H1 (cell line): ENCODE results near the gene GATB. TPM values are rescaled to one million over a fixed set of nuclear protein-coding genes. Genes with fewer than 3 reads are reported as not detected.

Source experiments
- CTCF ChIA-PET: fragments of 300-600 bp; sonication (Branson Sonifier 250); formaldehyde crosslinking; loops from one replicate; lab custom pipeline; 2021; ENCODE audit not compliant: partially characterized antibody; lab: Charles Lee
- POLR2A ChIA-PET: fragments of 300-600 bp; sonication (Branson Sonifier 250); formaldehyde crosslinking; loops from one replicate; lab custom pipeline; 2021; ENCODE audit warnings: inconsistent platforms; ENCODE audit not compliant: partially characterized antibody; lab: Charles Lee
- DNase-seq, 2 experiments: peaks; one replicate each; pipeline versions ENCODE4 v3.0.0 to v3.0.0-alpha.2; 2010 to 2022; ENCODE audit warnings: low spot score in 2 of 2, low read depth in 1 of 2, mixed read lengths in 1 of 2
- FAIRE-seq: peaks from 2 replicates; lab custom pipeline; 2011; peaks lifted over from hg19 to GRCh38; lab: Jason Lieb, UNC
- H2AFZ ChIP-seq: 2 replicates; pipeline ENCODE4 v1.8.1; 2012; ENCODE audit warnings: low read length, inconsistent platforms
- H2AK5ac ChIP-seq: 2 replicates; pipeline ENCODE4 v1.6.1; 2013; ENCODE audit warnings: low read depth, low read length
- H2BK120ac ChIP-seq: replicated peaks from 2 replicates; pipeline ENCODE3; 2013; ENCODE audit warnings: low read depth, low read length, inconsistent platforms
- H2BK12ac ChIP-seq: 2 replicates; pipeline ENCODE4 v1.6.1; 2013; ENCODE audit warnings: low read depth, low read length
- H2BK15ac ChIP-seq: 2 replicates; pipeline ENCODE4 v1.6.1; 2013; ENCODE audit warnings: low read length
- H2BK20ac ChIP-seq: 2 replicates; pipeline ENCODE4 v1.6.1; 2013; ENCODE audit warnings: low read length
- H2BK5ac ChIP-seq: 2 replicates; pipeline ENCODE4 v1.6.1; 2013; ENCODE audit warnings: low read depth, low read length
- H3K14ac ChIP-seq: 2 replicates; pipeline ENCODE4 v1.6.1; 2013; ENCODE audit warnings: inconsistent platforms; ENCODE audit not compliant: insufficient read length
- H3K18ac ChIP-seq: 2 replicates; pipeline ENCODE4 v1.6.1; 2013; ENCODE audit warnings: low read length; ENCODE audit errors: extremely low read depth
- H3K23ac ChIP-seq: 2 replicates; pipeline ENCODE4 v1.6.1; 2013; ENCODE audit warnings: inconsistent platforms; ENCODE audit not compliant: insufficient read length
- H3K23me2 ChIP-seq: 2 replicates; pipeline ENCODE4 v1.6.1; 2013; ENCODE audit warnings: low read depth, low read length
- H3K27ac ChIP-seq: 2 replicates; pipeline ENCODE4 v1.6.1; 2011; ENCODE audit warnings: low read depth, low read length, inconsistent platforms
- H3K27me3 ChIP-seq, 4 experiments: replicated peaks in 1 of 4; 1 replicate in 1 of 4; 2 replicates in 3 of 4; pipeline versions ENCODE4 v1.6.1 to v1.8.1; 2011 to 2013; ENCODE audit warnings: low read length in 3 of 4, mild to moderate bottlenecking in 3 of 4, inconsistent platforms in 2 of 4, mixed read lengths in 2 of 4, moderate library complexity in 1 of 4; ENCODE audit not compliant: control insufficient read depth in 3 of 4, insufficient read depth in 3 of 4; ENCODE audit errors: extremely low read depth in 1 of 4
- H3K36me3 ChIP-seq, 4 experiments: 2 replicates each; pipeline versions ENCODE4 v1.6.1 to v1.8.1; 2011 to 2013; ENCODE audit warnings: mild to moderate bottlenecking in 4 of 4, low read length in 3 of 4, moderate library complexity in 2 of 4, control low read depth in 1 of 4, inconsistent platforms in 1 of 4; ENCODE audit not compliant: insufficient read depth in 4 of 4, control insufficient read depth in 2 of 4
- H3K4ac ChIP-seq: replicated peaks from 2 replicates; pipeline ENCODE3; 2013; ENCODE audit warnings: low read length, low read depth, mixed read lengths, inconsistent platforms; ENCODE audit not compliant: insufficient read length
- H3K4me1 ChIP-seq, 4 experiments: replicated peaks in 1 of 4; 1 replicate in 1 of 4; 2 replicates in 3 of 4; pipeline versions ENCODE4 v1.6.1 to v1.8.1; 2011 to 2013; ENCODE audit warnings: low read length in 3 of 4, inconsistent platforms in 2 of 4, mixed read lengths in 1 of 4; ENCODE audit not compliant: insufficient read depth in 4 of 4, control insufficient read depth in 3 of 4
- H3K4me2 ChIP-seq, 2 experiments: 2 replicates each; pipeline versions ENCODE4 v1.6.1 to v1.8.1; 2011 to 2013; ENCODE audit warnings: low read depth in 2 of 2, low read length in 2 of 2, control low read depth in 1 of 2, inconsistent platforms in 1 of 2, mild to moderate bottlenecking in 1 of 2; ENCODE audit not compliant: insufficient read depth in 1 of 2
- H3K4me3 ChIP-seq, 4 experiments: fragments of 200-600, 300-600 bp in 1 of 4; sonication (generic), shearing (Covaris generic), sonication (Bioruptor Twin) in 1 of 4; 2 replicates each; pipeline versions ENCODE4 v1.5.1 to v1.8.1; 2011 to 2016; ENCODE audit warnings: low read length in 4 of 4, low read depth in 3 of 4, control low read depth in 2 of 4, inconsistent platforms in 2 of 4, mild to moderate bottlenecking in 2 of 4, mixed read lengths in 1 of 4, moderate library complexity in 1 of 4; ENCODE audit not compliant: insufficient read depth in 2 of 4; ENCODE audit errors: extremely low read depth in 1 of 4
- H3K56ac ChIP-seq: replicated peaks from 2 replicates; pipeline ENCODE3; 2013; ENCODE audit warnings: low read depth, mild to moderate bottlenecking, mixed read lengths, low read length, inconsistent platforms; ENCODE audit not compliant: insufficient read length
- H3K79me1 ChIP-seq: 2 replicates; pipeline ENCODE4 v1.6.1; 2013; ENCODE audit warnings: low read depth, low read length, control low read depth
- H3K79me2 ChIP-seq, 2 experiments: 2 replicates each; pipeline versions ENCODE4 v1.6.1 to v1.8.1; 2012 to 2013; ENCODE audit warnings: low read length in 2 of 2, mild to moderate bottlenecking in 2 of 2, inconsistent platforms in 1 of 2; ENCODE audit not compliant: insufficient read depth in 2 of 2, control insufficient read depth in 1 of 2
- H3K9ac ChIP-seq, 4 experiments: replicated peaks in 1 of 4; 1 replicate in 1 of 4; 2 replicates in 3 of 4; pipeline versions ENCODE4 v1.6.1 to v1.8.1; 2011 to 2013; ENCODE audit warnings: low read depth in 3 of 4, low read length in 3 of 4, control low read depth in 2 of 4, mild to moderate bottlenecking in 2 of 4, moderate library complexity in 2 of 4, inconsistent platforms in 1 of 4; ENCODE audit errors: extremely low read depth in 1 of 4
- H3K9me3 ChIP-seq, 2 experiments: 2 replicates each; pipeline versions ENCODE4 v1.6.1 to v1.8.1; 2012 to 2013; ENCODE audit warnings: mild to moderate bottlenecking in 2 of 2, moderate library complexity in 2 of 2, control low read depth in 1 of 2, inconsistent platforms in 1 of 2, low read depth in 1 of 2, low read length in 1 of 2, mixed read lengths in 1 of 2; ENCODE audit not compliant: insufficient read depth in 2 of 2
- H4K20me1 ChIP-seq, 2 experiments: replicated peaks in 1 of 2; 2 replicates each; pipeline versions ENCODE3 to v1.8.1; 2011 to 2013; ENCODE audit warnings: inconsistent platforms in 2 of 2, low read length in 2 of 2, mild to moderate bottlenecking in 1 of 2; ENCODE audit not compliant: insufficient read depth in 2 of 2, control insufficient read depth in 1 of 2
- H4K5ac ChIP-seq: 2 replicates; pipeline ENCODE4 v1.6.1; 2013; ENCODE audit warnings: low read length, low read depth, mixed read lengths, inconsistent platforms; ENCODE audit not compliant: insufficient read length
- H4K8ac ChIP-seq: 2 replicates; pipeline ENCODE4 v1.8.0; 2013; ENCODE audit warnings: mild to moderate bottlenecking, moderate library complexity, low read length, inconsistent platforms; ENCODE audit not compliant: insufficient read depth; ENCODE audit errors: extremely low read depth
- H4K91ac ChIP-seq: replicated peaks from 2 replicates; pipeline ENCODE3; 2013; ENCODE audit warnings: low read length, mixed read lengths, inconsistent platforms; ENCODE audit not compliant: insufficient read length
- CBX5 ChIP-seq: fragments of 300-800, 300-1000 bp; sonication (generic); IDR thresholded peaks from 2 replicates; pipeline ENCODE4 v1.7.1; 2016; ENCODE audit warnings: antibody characterized with exemption, low read length, low read depth
- FOSL1 ChIP-seq: IDR thresholded peaks from 2 replicates; pipeline ENCODE4 v1.6.1; 2011; ENCODE audit warnings: mild to moderate bottlenecking, low read depth, low read length, moderate library complexity; ENCODE audit not compliant: insufficient read depth
- GTF2F1 ChIP-seq: IDR thresholded peaks from 2 replicates; pipeline ENCODE4 v1.6.1; 2012; ENCODE audit warnings: low read depth, low read length, improper control_type of control experiment, borderline replicate concordance
- POLR2A ChIP-seq, 2 experiments: IDR thresholded peaks; 1 replicate in 1 of 2; 2 replicates in 1 of 2; pipeline ENCODE4 v1.6.1; 2011; ENCODE audit warnings: low read depth in 2 of 2, low read length in 2 of 2, mild to moderate bottlenecking in 2 of 2; ENCODE audit errors: control extremely low read depth in 1 of 2
- SIN3A ChIP-seq, 2 experiments: IDR thresholded peaks in 1 of 2; conservative IDR thresholded peaks in 1 of 2; 2 replicates each; pipeline ENCODE4 v1.6.1; 2011 to 2012; ENCODE audit warnings: low read length in 2 of 2, improper control_type of control experiment in 1 of 2, low read depth in 1 of 2, mild to moderate bottlenecking in 1 of 2
- ZNF274 ChIP-seq: IDR thresholded peaks from 2 replicates; pipeline ENCODE4 v1.7.0; 2012; ENCODE audit warnings: low read length, borderline replicate concordance; ENCODE audit errors: extremely low read depth
- WGBS, 2 experiments: shearing (Covaris generic) in 1 of 2; methylation state at CpG; one replicate each; pipeline versions ENCODE4 v1.1.6 to v1.1.7; 2013 to 2015; ENCODE audit warnings: low lambda C conversion rate in 2 of 2, mixed read lengths in 2 of 2, inconsistent platforms in 1 of 2, low coverage in 1 of 2, missing lambda C conversion rate in 1 of 2; ENCODE audit not compliant: insufficient replicate concordance in 2 of 2, insufficient coverage in 1 of 2, insufficient read length in 1 of 2; ENCODE audit errors: extremely low coverage in 1 of 2, missing lambda C conversion rate in 1 of 2; 5-methylcytosine and 5-hydroxymethylcytosine counted together
- polyA plus RNA-seq, 7 experiments: library from polyadenylated mRNA; depleted of rRNA in 3 of 7; stranded (reverse) in 5 of 7; unstranded in 2 of 7; fragments of >200 nt in 5 of 7; fragments of 200-250 nt in 2 of 7; gene quantifications; 1 replicate in 5 of 7; 2 replicates in 1 of 7; 4 replicates in 1 of 7; pipeline versions ENCODE4 v1.2.1 to v1.2.3, GENCODE V29; 2011 to 2013; ENCODE audit warnings: missing spikeins in 2 of 7, mixed read lengths in 2 of 7
- total RNA-seq: library from RNA; stranded (reverse); fragmentation: NEBNext Ultra II Directional; extraction: Animal tissue kit (Norgen Biotek cat#: 25700); gene quantifications from 2 replicates; pipeline ENCODE4 v1.2.1, GENCODE V29; 2021

GATB gene
- total and polyA plus RNA-seq, 2 of the 8 experiments (the other 6 are each of a cell fraction or from before 2014, with no cell fraction given) = 15.3 to 18.0 TPM

DNA sequence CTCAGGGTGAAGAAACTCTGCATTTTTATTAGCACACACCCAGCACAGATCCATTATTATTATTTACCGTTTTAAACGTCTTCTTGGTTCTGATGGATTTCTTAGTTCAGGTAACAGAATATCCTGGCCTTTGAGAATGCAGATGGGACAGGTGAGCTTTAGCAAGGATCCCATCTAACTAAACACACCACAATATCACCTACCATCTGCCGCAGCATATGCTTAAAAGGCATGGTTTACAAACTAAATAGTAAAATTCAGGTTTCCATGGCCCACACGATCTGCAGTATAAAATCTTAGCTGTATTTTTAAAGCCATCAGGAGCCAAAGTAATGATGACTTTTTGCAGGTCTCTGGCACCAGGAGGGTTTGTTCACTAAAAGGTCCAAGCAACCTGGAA is 31.7 kb upstream of the GATB start:
- Histone ChIP-seq H3K4ac (no peak overlapping the region), H3K27ac (no peak overlapping the region), H4K5ac (no peak overlapping the region), H2BK20ac (no peak overlapping the region), H3K14ac (no peak overlapping the region), H3K27me3 (peaks cover 0 to 2% (median 0%) of the 10 kb centered on the region in 4 experiments; a peak in 2 of 7 replicates), H3K23ac (no peak overlapping the region), H4K8ac (no peak overlapping the region), H3K9ac (no peak overlapping the region), H3K4me1 (peaks cover 0 to 9% (median 3%) of the 10 kb centered on the region in 4 experiments; a peak in 3 of 7 replicates), H4K20me1 (no peaks in the 10 kb centered on the region), H3K9me3 (no peaks in the 10 kb centered on the region), H3K79me1 (no peaks in the 10 kb centered on the region), H2BK5ac (no peak overlapping the region), H2AK5ac (no peak overlapping the region), H3K36me3 (no peaks in the 10 kb centered on the region; a peak in 1 of 8 replicates), H2BK120ac (no peak overlapping the region), H3K4me2 (no peak overlapping the region), H2AFZ (no peak overlapping the region), H3K56ac (no peak overlapping the region), H4K91ac (no peak overlapping the region)
- DNase-seq = no peak
- WGBS, 2 experiments = 78% methylated on average over 4 of the region's 4 CpGs; no CpG with 5 or more reads in 1 of the 2 experiments
- no peak for TF ChIP-seq FOSL1
- no peak for TF ChIP-seq CBX5
- TF ChIP-seq GTF2F1 = no peak
- TF ChIP-seq POLR2A (IDR thresholded peaks at IDR 0.05; ENCODE audit: control extremely low read depth in 1 of 2, low read depth in 2 of 2, low read length in 2 of 2) = no peak
- no peak for TF ChIP-seq SIN3A (conservative IDR thresholded peaks at IDR 0.05 in 1 of 2, IDR thresholded peaks at IDR 0.05 in 1 of 2; ENCODE audit: low read depth in 1 of 2, low read length in 2 of 2)
- no peak for TF ChIP-seq ZNF274
- TF ChIP-seq, all 59 proteins: peak for 0
- Histone ChIP-seq H2BK12ac (no peak overlapping the region), H2BK15ac (no peak overlapping the region), H3K79me2 (no peaks in the 10 kb centered on the region), H3K18ac (no peak overlapping the region), H3K23me2 (no peaks in the 10 kb centered on the region), H3K4me3 (no peak overlapping the region)
- ChIA-PET POLR2A (interaction anchor here (1.0 kb wide), 1 partner anchor 14 kb away, joined by 3 read pairs; no protein-coding TSS in a partner anchor), CTCF (interaction anchor here (1.3 to 4.0 kb wide), 3 partner anchors 10 to 17 kb away, joined by 3 to 27 read pairs (median 4); no protein-coding TSS in a partner anchor)
- no peak for FAIRE-seq
